GM19438 (cell line): Measurements from ENCODE around the gene AGAP1.
"Not testable (repeated sequence)": the region's sequence is repeated elsewhere in the genome, so short reads cannot be mapped to it uniquely, and the experiment has no call there.

ENCODE experiments used
- ATAC-seq: cut with Tn5 transposase; IDR thresholded peaks from one replicate; pipeline ENCODE4 v1.9.1; 2021; ENCODE audit warnings: low read depth; ENCODE audit not compliant: unreplicated experiment

Gene AGAP1

GRCh38 chr2:235747001-235747785 is 253.3 kb downstream of the AGAP1 start:
- no peak for ATAC-seq

GRCh38 chr2:235747786-235748091 is 253.9 kb downstream of the AGAP1 start:
- no peak for ATAC-seq

GRCh38 chr2:235749121-235749770 is 255.4 kb downstream of the AGAP1 start:
- no peak for ATAC-seq

GRCh38 chr2:235749771-235750160 is 255.9 kb downstream of the AGAP1 start:
- no peak for ATAC-seq

GRCh38 chr2:235752846-235753245 is 259.0 kb downstream of the AGAP1 start:
- no peak for ATAC-seq

- ATAC-seq: no peak
These were observed 260.7 kb downstream of the AGAP1 start for GRCh38 chr2:235754357-235755207.

GRCh38 chr2:235756491-235756890 is 262.6 kb downstream of the AGAP1 start:
- no peak for ATAC-seq

GRCh38 chr2:235757212-235757611 is 263.4 kb downstream of the AGAP1 start:
- ATAC-seq: no peak

GRCh38 chr2:235757640-235758039 is 263.8 kb downstream of the AGAP1 start:
- ATAC-seq: no peak

- no peak for ATAC-seq
These were observed 269.2 kb downstream of the AGAP1 start for GRCh38 chr2:235762832-235763598.

- ATAC-seq: no peak
These were observed 270.0 kb downstream of the AGAP1 start for GRCh38 chr2:235763816-235764215.

- ATAC-seq: not testable (repeated sequence)
These were observed 270.6 kb downstream of the AGAP1 start for GRCh38 chr2:235764478-235764877.

- no peak for ATAC-seq
These were observed 271.5 kb downstream of the AGAP1 start for GRCh38 chr2:235765181-235765820.

- ATAC-seq: peak; percentile 64
These were observed 272.4 kb downstream of the AGAP1 start for GRCh38 chr2:235766278-235766677.

- ATAC-seq: no peak
These were observed 274.8 kb downstream of the AGAP1 start for GRCh38 chr2:235768606-235769005.

GRCh38 chr2:235769046-235769445 is 275.2 kb downstream of the AGAP1 start:
- no peak for ATAC-seq

- no peak for ATAC-seq
These were observed 277.3 kb downstream of the AGAP1 start for GRCh38 chr2:235770909-235771820.

GRCh38 chr2:235773188-235773928 is 279.5 kb downstream of the AGAP1 start:
- ATAC-seq: no peak
